Mesothelial cell of epicardium (in vitro differentiated cells): ENCODE measurements around the gene IGFL1. TPM values are rescaled to one million over a fixed set of nuclear protein-coding genes. Genes with fewer than 3 reads are reported as not detected.
"Not testable (repeated sequence)": the region's sequence is repeated elsewhere in the genome, so short reads cannot be mapped to it uniquely, and the experiment has no call there.

Source experiments
- DNase-seq, 2 experiments: peaks; one replicate each; pipeline ENCODE4 v3.0.0; 2021; ENCODE audit warnings: low spot score in 2 of 2; ENCODE audit not compliant: unreplicated experiment in 2 of 2
- H3K27ac Mint-ChIP-seq: 2 replicates; pipeline ENCODE4 v1.8.0; 2021; ENCODE audit warnings: mixed read lengths
- H3K27me3 Mint-ChIP-seq: 2 replicates; pipeline ENCODE4 v1.8.0; 2021; ENCODE audit warnings: low read depth, mixed read lengths
- H3K36me3 Mint-ChIP-seq: 2 replicates; pipeline ENCODE4 v1.8.0; 2021; ENCODE audit warnings: mixed read lengths
- H3K4me1 Mint-ChIP-seq: 2 replicates; pipeline ENCODE4 v1.8.0; 2021; ENCODE audit warnings: mixed read lengths
- H3K4me3 Mint-ChIP-seq: 2 replicates; pipeline ENCODE4 v1.8.0; 2021; ENCODE audit warnings: mild to moderate bottlenecking, moderate library complexity, mixed read lengths
- H3K9me3 Mint-ChIP-seq: 2 replicates; pipeline ENCODE4 v1.8.0; 2021; ENCODE audit warnings: mixed read lengths
- total RNA-seq: library from RNA; stranded (reverse); gene quantifications from 3 replicates; pipeline ENCODE4 v1.2.1, GENCODE V29; 2021
- TF ChIP-seq, protein P1 (sequence below): fragments of 200-600 bp; sonication (generic); IDR thresholded peaks from one replicate; pipeline ENCODE4 v1.5.0; 2021; ENCODE audit warnings: antibody characterized with exemption; ENCODE audit not compliant: unreplicated experiment

Gene IGFL1
- total RNA-seq, 1 donor from 2014 or later = 0.29 TPM

DNA sequence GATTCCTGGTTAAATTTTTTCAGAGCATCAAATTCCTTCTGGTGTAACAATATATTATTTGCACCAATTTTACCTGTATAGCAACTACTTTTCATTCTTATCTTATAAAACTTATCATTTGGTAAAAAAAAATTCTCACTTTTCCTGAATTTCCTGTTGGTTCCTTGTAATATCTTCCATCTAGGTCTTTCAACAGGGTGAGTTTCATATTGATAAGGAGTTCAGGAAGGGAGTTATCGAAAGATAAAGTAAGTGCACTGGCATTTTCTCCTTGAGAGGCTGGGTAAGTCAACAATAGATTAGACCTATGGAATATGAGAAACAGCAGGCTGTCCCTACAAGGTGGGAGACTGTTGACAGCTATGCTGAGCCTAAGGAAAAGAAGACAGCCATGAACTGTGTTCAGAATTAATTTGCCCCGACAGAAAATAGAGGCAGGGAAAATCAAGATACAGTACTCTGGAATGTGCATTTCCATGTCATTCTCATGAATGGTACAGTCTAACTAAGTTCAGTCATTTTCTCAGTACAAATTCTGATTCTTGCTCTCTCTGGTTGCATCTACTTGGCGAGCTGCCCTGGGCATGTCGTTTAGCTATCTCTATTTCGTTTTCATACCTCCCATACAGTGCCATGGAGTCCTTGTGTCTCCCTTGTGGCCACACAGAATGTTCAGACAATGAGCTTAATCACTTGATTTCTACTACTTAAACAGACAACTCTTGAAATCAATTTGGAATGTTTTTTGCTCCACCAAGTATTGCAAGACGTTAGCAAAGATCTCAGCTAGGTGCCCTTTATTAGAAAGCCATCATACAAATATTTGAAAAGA is 9.9 kb downstream of the IGFL1 start:
- no peak overlapping the region for H3K4me3 Mint-ChIP-seq
- TF ChIP-seq, protein P1, sequence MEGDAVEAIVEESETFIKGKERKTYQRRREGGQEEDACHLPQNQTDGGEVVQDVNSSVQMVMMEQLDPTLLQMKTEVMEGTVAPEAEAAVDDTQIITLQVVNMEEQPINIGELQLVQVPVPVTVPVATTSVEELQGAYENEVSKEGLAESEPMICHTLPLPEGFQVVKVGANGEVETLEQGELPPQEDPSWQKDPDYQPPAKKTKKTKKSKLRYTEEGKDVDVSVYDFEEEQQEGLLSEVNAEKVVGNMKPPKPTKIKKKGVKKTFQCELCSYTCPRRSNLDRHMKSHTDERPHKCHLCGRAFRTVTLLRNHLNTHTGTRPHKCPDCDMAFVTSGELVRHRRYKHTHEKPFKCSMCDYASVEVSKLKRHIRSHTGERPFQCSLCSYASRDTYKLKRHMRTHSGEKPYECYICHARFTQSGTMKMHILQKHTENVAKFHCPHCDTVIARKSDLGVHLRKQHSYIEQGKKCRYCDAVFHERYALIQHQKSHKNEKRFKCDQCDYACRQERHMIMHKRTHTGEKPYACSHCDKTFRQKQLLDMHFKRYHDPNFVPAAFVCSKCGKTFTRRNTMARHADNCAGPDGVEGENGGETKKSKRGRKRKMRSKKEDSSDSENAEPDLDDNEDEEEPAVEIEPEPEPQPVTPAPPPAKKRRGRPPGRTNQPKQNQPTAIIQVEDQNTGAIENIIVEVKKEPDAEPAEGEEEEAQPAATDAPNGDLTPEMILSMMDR = no peak
- H3K9me3 Mint-ChIP-seq = no peaks in the 10 kb centered on the region
- peaks cover 2% of the 10 kb centered on the region for H3K4me1 Mint-ChIP-seq
- no peak for DNase-seq
- H3K36me3 Mint-ChIP-seq = no peaks in the 10 kb centered on the region
- H3K27ac Mint-ChIP-seq = no peak overlapping the region
- H3K27me3 Mint-ChIP-seq = peaks cover 45% of the 10 kb centered on the region

DNA sequence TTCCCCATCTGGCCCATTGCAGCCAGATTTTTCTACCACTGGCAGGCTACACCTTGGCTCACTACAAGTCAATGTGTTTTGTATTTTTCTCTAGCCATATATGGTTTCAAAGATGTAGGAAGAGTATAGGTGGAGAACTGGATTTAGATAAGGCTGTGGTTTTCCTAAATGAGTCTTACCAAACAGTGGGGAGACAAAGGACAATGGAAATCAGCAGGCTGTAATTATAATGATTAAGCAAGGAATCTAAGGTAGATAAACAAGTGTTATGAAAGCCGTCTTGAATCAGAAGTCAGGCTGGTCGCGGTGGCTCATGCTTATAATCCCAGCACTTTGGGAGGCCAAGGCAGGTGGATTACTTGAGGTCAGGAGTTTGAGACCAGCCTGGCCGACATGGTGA is 11.2 kb downstream of the IGFL1 start:
- H3K4me1 Mint-ChIP-seq = peaks cover 3% of the 10 kb centered on the region
- no peaks in the 10 kb centered on the region for H3K36me3 Mint-ChIP-seq
- TF ChIP-seq, protein P1 = no peak
- H3K9me3 Mint-ChIP-seq = no peaks in the 10 kb centered on the region
- no peak overlapping the region for H3K27ac Mint-ChIP-seq
- no peak for DNase-seq
- H3K27me3 Mint-ChIP-seq = peaks cover 43% of the 10 kb centered on the region
- no peak overlapping the region for H3K4me3 Mint-ChIP-seq

DNA sequence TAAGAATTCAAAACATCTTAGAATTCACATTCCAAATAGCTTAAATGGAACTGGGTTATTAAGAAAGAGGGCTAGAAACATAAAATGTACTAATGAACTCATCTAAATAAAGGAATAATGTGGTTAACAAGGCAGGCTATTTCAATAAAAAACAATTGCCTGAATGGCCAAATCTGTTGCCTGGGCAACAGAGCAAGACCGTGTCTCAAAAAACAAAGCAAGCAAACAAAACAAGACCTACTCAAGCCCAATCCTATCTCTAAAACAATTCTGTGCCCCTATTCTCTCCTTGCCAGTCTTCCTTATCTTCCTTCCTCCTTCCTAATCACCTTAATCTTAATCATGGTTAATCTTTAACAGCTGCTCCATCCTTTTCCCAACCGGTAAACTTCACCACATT is 12.1 kb downstream of the IGFL1 start:
- Mint-ChIP-seq H3K4me1 (peaks cover 4% of the 10 kb centered on the region), H3K36me3 (no peaks in the 10 kb centered on the region), H3K4me3 (no peak overlapping the region), H3K27ac (no peak overlapping the region), H3K9me3 (no peaks in the 10 kb centered on the region), H3K27me3 (peaks cover 45% of the 10 kb centered on the region)
- TF ChIP-seq, protein P1 = no peak
- DNase-seq = no peak

DNA sequence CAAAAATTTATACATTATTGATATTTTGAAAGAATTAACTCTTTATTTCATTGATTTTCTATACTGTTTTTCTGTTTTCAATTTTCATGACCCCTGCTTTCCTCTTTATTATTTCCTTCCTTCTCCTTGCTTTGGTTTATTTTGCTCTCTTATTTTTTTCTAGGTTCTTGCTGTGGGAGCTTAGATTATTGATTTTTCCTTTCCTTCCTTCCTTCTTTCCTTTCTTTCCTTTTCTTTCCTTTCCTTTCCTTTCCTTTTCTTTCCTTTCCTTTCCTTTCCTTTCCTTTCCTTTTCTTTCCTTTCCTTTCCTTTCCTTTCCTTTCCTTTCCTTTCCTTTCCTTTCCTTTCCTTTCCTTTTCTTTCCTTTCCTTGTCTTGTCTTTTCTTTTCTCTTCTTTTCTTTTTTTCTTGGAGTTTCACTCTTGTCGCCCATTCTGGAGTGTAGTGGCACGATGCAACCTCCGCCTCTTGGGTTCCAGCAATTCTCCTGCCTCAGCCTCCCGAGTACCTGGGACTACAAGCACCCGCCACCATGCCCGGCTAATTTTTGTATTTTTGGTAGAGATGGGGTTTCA is 13.6 kb downstream of the IGFL1 start:
- H3K4me1 Mint-ChIP-seq, H3K36me3 Mint-ChIP-seq, H3K9me3 Mint-ChIP-seq, H3K27ac Mint-ChIP-seq, H3K4me3 Mint-ChIP-seq, DNase-seq: not testable (repeated sequence)
- peaks cover 52% of the 10 kb centered on the region for H3K27me3 Mint-ChIP-seq

DNA sequence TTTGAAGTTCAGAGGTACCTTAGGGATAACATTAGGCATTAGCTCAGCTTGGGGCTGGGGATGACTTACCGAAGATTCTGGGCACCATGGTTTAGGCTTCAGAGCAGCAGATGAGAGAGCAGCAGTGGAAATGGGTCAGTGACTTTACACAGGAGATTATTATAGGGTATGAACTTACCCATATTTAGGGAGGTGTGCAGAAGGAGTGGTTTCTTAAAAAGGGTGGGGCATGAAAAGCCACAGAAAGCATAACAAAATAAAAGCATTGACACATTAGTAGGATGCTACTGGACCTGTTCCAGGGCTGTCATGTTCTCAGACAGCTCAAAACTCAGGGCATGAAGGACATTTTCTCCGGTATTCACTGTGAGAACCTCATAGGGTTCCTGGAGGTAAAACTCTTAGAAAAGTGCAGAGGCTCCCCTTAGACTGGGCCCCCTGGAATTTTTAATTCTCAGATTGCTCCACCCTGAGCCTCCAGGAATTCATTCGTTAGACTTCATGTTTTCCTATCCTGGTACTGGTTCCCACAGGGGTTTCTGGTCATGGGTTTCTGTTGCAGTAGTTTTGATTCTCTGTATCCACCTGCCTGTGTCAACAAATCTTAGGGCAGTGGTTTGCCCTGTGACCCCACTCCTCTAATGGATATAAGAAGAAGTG is 20.7 kb downstream of the IGFL1 start:
- TF ChIP-seq, protein P1 = no peak
- H3K9me3 Mint-ChIP-seq = no peaks in the 10 kb centered on the region
- H3K36me3 Mint-ChIP-seq = no peaks in the 10 kb centered on the region
- H3K27ac Mint-ChIP-seq = no peak overlapping the region
- peaks cover 56% of the 10 kb centered on the region for H3K27me3 Mint-ChIP-seq
- no peak for DNase-seq
- H3K4me1 Mint-ChIP-seq = peaks cover 11% of the 10 kb centered on the region
- no peak overlapping the region for H3K4me3 Mint-ChIP-seq

DNA sequence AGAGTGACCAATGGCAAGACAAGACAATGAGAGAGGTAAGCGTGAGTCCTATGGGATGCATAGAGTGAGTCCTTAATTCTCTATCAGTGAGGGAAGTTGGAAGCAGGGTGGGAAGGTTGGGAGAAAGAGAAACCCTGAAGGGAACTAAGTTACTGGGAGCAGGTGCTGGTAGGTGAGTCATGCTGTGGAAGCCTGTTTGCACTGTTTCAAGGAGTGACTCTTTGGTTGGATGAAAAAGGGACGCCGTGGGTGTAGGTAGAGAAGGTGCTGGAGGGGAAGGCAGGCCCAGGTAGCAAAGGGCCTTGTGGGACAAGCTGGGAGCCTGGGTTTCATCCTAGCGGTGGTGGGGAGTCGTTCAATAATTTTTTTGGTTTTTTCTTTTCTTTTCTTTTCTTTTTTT is 21.9 kb downstream of the IGFL1 start:
- Mint-ChIP-seq H3K27ac (no peak overlapping the region), H3K27me3 (peaks cover 47% of the 10 kb centered on the region), H3K9me3 (no peaks in the 10 kb centered on the region), H3K4me3 (no peak overlapping the region), H3K4me1 (peaks cover 9% of the 10 kb centered on the region), H3K36me3 (no peaks in the 10 kb centered on the region)
- DNase-seq = no peak
- TF ChIP-seq, protein P1 = no peak
